ENCODE data around the gene S100A9. TPM values are rescaled to one million over a fixed set of nuclear protein-coding genes. Genes with fewer than 3 reads are reported as not detected.

S100A9 gene
- polyA plus RNA-seq, 1 donor from 2014 or later = not detected

DNA sequence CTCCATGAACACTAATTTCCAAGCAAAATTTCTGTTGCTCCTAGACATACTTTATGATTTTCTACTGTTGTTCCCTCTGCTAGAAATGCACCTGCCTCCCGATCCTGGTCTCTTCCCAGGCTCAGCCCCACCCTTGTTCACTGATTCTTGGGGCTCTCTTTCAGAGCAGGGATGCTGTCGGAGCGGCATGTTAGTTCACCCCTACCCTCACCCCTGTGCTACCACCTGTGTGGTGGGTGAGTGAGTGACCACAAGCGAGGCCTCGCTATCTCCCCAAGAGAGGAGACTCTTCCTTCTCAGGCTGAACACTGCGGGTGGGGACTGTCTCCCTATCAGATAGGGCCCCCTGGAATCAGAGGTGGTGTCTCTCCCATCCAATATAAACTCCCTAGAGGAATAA lies 38.1 kb downstream of the S100A9 start:
- H3F3A ChIP-seq (ENCODE audit: insufficient read depth, low read length, poor library complexity, severe bottlenecking) = no peaks in the 10 kb centered on the region
- H3K9me2 ChIP-seq (ENCODE audit: insufficient read depth, low read length) = no peaks in the 10 kb centered on the region
- H3K4me2 ChIP-seq (ENCODE audit: low read length) = no peak overlapping the region
- no peaks in the 10 kb centered on the region for H4K20me1 ChIP-seq (ENCODE audit: insufficient read depth)
- no peaks in the 10 kb centered on the region for H3K79me2 ChIP-seq (replicated peaks; ENCODE audit: insufficient read depth, low read length)
- no peaks in the 10 kb centered on the region for H3K9me3 ChIP-seq (ENCODE audit: low read length)
- H2AFZ ChIP-seq (ENCODE audit: low read depth, low read length) = no peak overlapping the region
- H3K27ac ChIP-seq (ENCODE audit: low read length) = no peak overlapping the region
- no peaks in the 10 kb centered on the region for H3K27me3 ChIP-seq (ENCODE audit: insufficient read depth, low read depth, low read length)
- TF ChIP-seq TAF1 (IDR thresholded peaks at IDR 0.05; ENCODE audit: low read depth) = no peak
- no peak for TF ChIP-seq SMC3 (conservative IDR thresholded peaks at IDR 0.05; ENCODE audit: poor library complexity)
- TF ChIP-seq, protein P1, sequence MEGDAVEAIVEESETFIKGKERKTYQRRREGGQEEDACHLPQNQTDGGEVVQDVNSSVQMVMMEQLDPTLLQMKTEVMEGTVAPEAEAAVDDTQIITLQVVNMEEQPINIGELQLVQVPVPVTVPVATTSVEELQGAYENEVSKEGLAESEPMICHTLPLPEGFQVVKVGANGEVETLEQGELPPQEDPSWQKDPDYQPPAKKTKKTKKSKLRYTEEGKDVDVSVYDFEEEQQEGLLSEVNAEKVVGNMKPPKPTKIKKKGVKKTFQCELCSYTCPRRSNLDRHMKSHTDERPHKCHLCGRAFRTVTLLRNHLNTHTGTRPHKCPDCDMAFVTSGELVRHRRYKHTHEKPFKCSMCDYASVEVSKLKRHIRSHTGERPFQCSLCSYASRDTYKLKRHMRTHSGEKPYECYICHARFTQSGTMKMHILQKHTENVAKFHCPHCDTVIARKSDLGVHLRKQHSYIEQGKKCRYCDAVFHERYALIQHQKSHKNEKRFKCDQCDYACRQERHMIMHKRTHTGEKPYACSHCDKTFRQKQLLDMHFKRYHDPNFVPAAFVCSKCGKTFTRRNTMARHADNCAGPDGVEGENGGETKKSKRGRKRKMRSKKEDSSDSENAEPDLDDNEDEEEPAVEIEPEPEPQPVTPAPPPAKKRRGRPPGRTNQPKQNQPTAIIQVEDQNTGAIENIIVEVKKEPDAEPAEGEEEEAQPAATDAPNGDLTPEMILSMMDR (IDR thresholded peaks at IDR 0.05; ENCODE audit: poor library complexity, severe bottlenecking) = no peak
- TF ChIP-seq EZH2 (IDR thresholded peaks at IDR 0.05; ENCODE audit: borderline replicate concordance, insufficient read depth, low read length, poor library complexity, severe bottlenecking) = no peak
- TF ChIP-seq MXI1 (conservative IDR thresholded peaks at IDR 0.05; ENCODE audit: poor library complexity, severe bottlenecking) = no peak
- TF ChIP-seq EP300 (conservative IDR thresholded peaks at IDR 0.05; ENCODE audit: poor library complexity, severe bottlenecking) = no peak
- TF ChIP-seq POLR2AphosphoS5 (IDR thresholded peaks at IDR 0.05) = no peak
- TF ChIP-seq RAD21 (conservative IDR thresholded peaks at IDR 0.05) = no peak
- TF ChIP-seq, protein P2, sequence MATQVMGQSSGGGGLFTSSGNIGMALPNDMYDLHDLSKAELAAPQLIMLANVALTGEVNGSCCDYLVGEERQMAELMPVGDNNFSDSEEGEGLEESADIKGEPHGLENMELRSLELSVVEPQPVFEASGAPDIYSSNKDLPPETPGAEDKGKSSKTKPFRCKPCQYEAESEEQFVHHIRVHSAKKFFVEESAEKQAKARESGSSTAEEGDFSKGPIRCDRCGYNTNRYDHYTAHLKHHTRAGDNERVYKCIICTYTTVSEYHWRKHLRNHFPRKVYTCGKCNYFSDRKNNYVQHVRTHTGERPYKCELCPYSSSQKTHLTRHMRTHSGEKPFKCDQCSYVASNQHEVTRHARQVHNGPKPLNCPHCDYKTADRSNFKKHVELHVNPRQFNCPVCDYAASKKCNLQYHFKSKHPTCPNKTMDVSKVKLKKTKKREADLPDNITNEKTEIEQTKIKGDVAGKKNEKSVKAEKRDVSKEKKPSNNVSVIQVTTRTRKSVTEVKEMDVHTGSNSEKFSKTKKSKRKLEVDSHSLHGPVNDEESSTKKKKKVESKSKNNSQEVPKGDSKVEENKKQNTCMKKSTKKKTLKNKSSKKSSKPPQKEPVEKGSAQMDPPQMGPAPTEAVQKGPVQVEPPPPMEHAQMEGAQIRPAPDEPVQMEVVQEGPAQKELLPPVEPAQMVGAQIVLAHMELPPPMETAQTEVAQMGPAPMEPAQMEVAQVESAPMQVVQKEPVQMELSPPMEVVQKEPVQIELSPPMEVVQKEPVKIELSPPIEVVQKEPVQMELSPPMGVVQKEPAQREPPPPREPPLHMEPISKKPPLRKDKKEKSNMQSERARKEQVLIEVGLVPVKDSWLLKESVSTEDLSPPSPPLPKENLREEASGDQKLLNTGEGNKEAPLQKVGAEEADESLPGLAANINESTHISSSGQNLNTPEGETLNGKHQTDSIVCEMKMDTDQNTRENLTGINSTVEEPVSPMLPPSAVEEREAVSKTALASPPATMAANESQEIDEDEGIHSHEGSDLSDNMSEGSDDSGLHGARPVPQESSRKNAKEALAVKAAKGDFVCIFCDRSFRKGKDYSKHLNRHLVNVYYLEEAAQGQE (IDR thresholded peaks at IDR 0.05; ENCODE audit: borderline replicate concordance) = no peak
- no peak overlapping the region for H3K9ac ChIP-seq (ENCODE audit: low read length)
- H3K36me3 ChIP-seq (ENCODE audit: insufficient read depth, low read length) = no peaks in the 10 kb centered on the region
- no peak overlapping the region for H3K4me3 ChIP-seq (ENCODE audit: low read length)

DNA sequence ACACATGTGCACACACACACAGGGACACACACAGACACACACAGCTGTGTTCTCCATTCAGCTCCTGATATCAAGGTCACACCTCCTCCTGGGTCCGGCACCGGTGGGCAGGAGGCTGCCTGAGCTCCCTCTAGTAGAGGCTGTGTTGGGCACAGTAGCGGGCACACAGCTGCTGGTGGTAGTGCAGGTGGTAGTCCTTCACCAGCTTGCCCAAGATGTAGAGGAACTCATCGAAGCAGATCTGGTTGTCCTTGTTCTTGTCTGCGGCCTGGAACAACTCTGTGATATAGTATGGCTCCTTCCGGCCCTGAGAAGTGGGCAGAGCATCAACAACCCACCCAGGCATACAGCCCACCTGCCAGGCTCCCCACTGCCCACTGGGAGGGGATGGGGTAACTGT lies 38.8 kb downstream of the S100A9 start:
- H3K4me3 ChIP-seq (ENCODE audit: low read length) = no peak overlapping the region
- no peaks in the 10 kb centered on the region for H3K36me3 ChIP-seq (ENCODE audit: insufficient read depth, low read length)
- no peak overlapping the region for H3K27ac ChIP-seq (ENCODE audit: low read length)
- H2AFZ ChIP-seq (ENCODE audit: low read depth, low read length) = no peak overlapping the region
- H3K79me2 ChIP-seq (replicated peaks; ENCODE audit: insufficient read depth, low read length) = no peaks in the 10 kb centered on the region
- H4K20me1 ChIP-seq (ENCODE audit: insufficient read depth) = no peaks in the 10 kb centered on the region
- no peaks in the 10 kb centered on the region for H3K27me3 ChIP-seq (ENCODE audit: insufficient read depth, low read depth, low read length)
- no peak overlapping the region for H3K4me2 ChIP-seq (ENCODE audit: low read length)
- no peak overlapping the region for H3K9ac ChIP-seq (ENCODE audit: low read length)
- H3K9me3 ChIP-seq (ENCODE audit: low read length) = no peaks in the 10 kb centered on the region
- no peak for TF ChIP-seq POLR2AphosphoS5 (IDR thresholded peaks at IDR 0.05)
- TF ChIP-seq TAF1 (IDR thresholded peaks at IDR 0.05; ENCODE audit: low read depth) = no peak
- TF ChIP-seq RAD21 (conservative IDR thresholded peaks at IDR 0.05) = no peak
- TF ChIP-seq, protein P2 (IDR thresholded peaks at IDR 0.05; ENCODE audit: borderline replicate concordance) = no peak
- no peak for TF ChIP-seq EZH2 (IDR thresholded peaks at IDR 0.05; ENCODE audit: borderline replicate concordance, insufficient read depth, low read length, poor library complexity, severe bottlenecking)
- TF ChIP-seq MXI1 (conservative IDR thresholded peaks at IDR 0.05; ENCODE audit: poor library complexity, severe bottlenecking) = no peak
- no peak for TF ChIP-seq SMC3 (conservative IDR thresholded peaks at IDR 0.05; ENCODE audit: poor library complexity)
- TF ChIP-seq EP300 (conservative IDR thresholded peaks at IDR 0.05; ENCODE audit: poor library complexity, severe bottlenecking) = no peak
- H3F3A ChIP-seq (ENCODE audit: insufficient read depth, low read length, poor library complexity, severe bottlenecking) = no peaks in the 10 kb centered on the region
- no peaks in the 10 kb centered on the region for H3K9me2 ChIP-seq (ENCODE audit: insufficient read depth, low read length)

Data from neural cell (in vitro differentiated cells).